Measurements from ENCODE around the gene CADPS2.

CADPS2 gene

DNA sequence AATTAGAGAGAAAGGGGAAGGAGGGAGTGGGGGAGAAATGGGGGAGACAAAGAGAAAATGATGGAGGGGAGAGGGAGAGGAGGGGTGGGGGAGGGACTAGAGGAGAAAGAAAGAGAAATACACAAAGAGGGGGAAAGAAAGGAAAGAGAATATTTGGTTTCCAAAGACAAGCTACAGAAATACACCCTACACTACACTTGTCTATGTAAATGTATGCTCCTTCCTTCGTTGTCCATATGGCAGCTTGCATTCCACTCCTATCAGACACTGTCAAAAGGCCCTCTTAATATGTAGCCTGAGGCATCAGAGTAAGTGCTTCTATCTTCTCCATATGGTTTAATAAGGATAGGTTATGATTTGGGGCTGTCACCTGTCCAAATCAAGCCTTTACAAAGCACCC is 488.9 kb downstream of the CADPS2 start:
- Histone ChIP-seq H3K27me3 (ENCODE audit: control insufficient read depth, insufficient read depth, low read length) (no peaks in the 10 kb centered on the region), H3K4me1 (ENCODE audit: control insufficient read depth, insufficient read depth, low read length) (peaks cover 15% of the 10 kb centered on the region), H3K9ac (ENCODE audit: low read depth, low read length) (no peak overlapping the region), H3K9me3 (ENCODE audit: control insufficient read depth, insufficient read depth, low read length) (no peaks in the 10 kb centered on the region), H3K27ac (ENCODE audit: low read depth, low read length) (no peak overlapping the region), H3K36me3 (ENCODE audit: control insufficient read depth, insufficient read depth, low read length) (no peaks in the 10 kb centered on the region), H3K4me3 (ENCODE audit: low read depth, low read length) (no peak overlapping the region)

GRCh38 chr7:122394512-122394911 is 491.7 kb downstream of the CADPS2 start:
- Histone ChIP-seq H3K36me3 (ENCODE audit: control insufficient read depth, insufficient read depth, low read length) (no peaks in the 10 kb centered on the region), H3K4me1 (ENCODE audit: control insufficient read depth, insufficient read depth, low read length) (peaks cover 9% of the 10 kb centered on the region), H3K27me3 (ENCODE audit: control insufficient read depth, insufficient read depth, low read length) (no peaks in the 10 kb centered on the region), H3K27ac (ENCODE audit: low read depth, low read length) (no peak overlapping the region), H3K9me3 (ENCODE audit: control insufficient read depth, insufficient read depth, low read length) (no peaks in the 10 kb centered on the region), H3K9ac (ENCODE audit: low read depth, low read length) (no peak overlapping the region), H3K4me3 (ENCODE audit: low read depth, low read length) (no peak overlapping the region)

GRCh38 chr7:122384528-122384927 is 501.7 kb downstream of the CADPS2 start:
- no peaks in the 10 kb centered on the region for H3K36me3 ChIP-seq (ENCODE audit: control insufficient read depth, insufficient read depth, low read length)
- no peaks in the 10 kb centered on the region for H3K27me3 ChIP-seq (ENCODE audit: control insufficient read depth, insufficient read depth, low read length)
- H3K4me3 ChIP-seq (ENCODE audit: low read depth, low read length): no peak overlapping the region

DNA sequence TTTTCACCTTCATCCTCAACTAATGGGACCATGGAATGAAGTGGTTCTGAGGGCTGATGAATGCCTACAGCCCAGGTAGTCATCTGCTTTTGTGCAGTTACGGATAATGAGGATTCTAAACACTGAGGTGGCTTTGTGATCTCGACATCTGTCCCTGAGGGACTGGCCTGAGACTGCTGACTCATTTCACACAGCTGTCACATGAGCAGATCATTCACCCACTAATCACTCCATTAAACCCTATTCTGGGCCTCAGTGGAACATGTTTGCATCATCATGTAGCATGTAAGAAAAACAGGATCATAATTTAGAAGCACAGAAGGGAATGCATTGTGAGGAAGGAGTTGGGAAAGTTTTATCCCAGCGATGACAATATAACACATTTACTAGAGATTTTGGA is 502.3 kb downstream of the CADPS2 start:
- Histone ChIP-seq H3K9me3 (ENCODE audit: control insufficient read depth, insufficient read depth, low read length) (no peaks in the 10 kb centered on the region), H3K36me3 (ENCODE audit: control insufficient read depth, insufficient read depth, low read length) (no peaks in the 10 kb centered on the region), H3K4me1 (ENCODE audit: control insufficient read depth, insufficient read depth, low read length) (peaks cover 18% of the 10 kb centered on the region), H3K4me3 (ENCODE audit: low read depth, low read length) (no peak overlapping the region), H3K27ac (ENCODE audit: low read depth, low read length) (no peak overlapping the region), H3K9ac (ENCODE audit: low read depth, low read length) (no peak overlapping the region), H3K27me3 (ENCODE audit: control insufficient read depth, insufficient read depth, low read length) (no peaks in the 10 kb centered on the region)

More at GRCh38 chr7:122384528-122384927, 501.7 kb downstream of the CADPS2 start:
- Histone ChIP-seq H3K27ac (ENCODE audit: low read depth, low read length) (no peak overlapping the region), H3K4me1 (ENCODE audit: control insufficient read depth, insufficient read depth, low read length) (peaks cover 12% of the 10 kb centered on the region), H3K9me3 (ENCODE audit: control insufficient read depth, insufficient read depth, low read length) (no peaks in the 10 kb centered on the region), H3K9ac (ENCODE audit: low read depth, low read length) (no peak overlapping the region)

DNA sequence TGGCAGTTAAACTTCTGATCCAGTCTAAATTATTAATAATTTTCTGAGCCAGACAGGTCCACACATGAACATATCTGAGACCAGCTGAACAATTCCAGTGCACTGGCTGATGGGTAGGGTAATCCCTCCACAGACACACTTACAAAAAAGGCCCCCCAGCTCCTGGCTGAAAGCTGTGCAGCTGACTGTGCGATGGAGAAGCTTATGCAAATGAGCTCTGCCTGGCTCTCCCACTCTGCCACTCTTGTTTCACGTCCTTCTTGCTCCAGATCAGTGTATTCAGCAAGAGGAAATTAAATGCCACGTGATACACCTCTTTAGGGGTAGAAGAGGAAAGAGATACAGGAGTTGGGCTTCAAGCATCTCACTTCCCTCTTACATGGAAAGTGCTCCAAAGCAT is 505.3 kb downstream of the CADPS2 start:
- Histone ChIP-seq H3K27ac (ENCODE audit: low read depth, low read length) (no peak overlapping the region), H3K9me3 (ENCODE audit: control insufficient read depth, insufficient read depth, low read length) (no peaks in the 10 kb centered on the region), H3K27me3 (ENCODE audit: control insufficient read depth, insufficient read depth, low read length) (no peaks in the 10 kb centered on the region), H3K36me3 (ENCODE audit: control insufficient read depth, insufficient read depth, low read length) (no peaks in the 10 kb centered on the region), H3K9ac (ENCODE audit: low read depth, low read length) (no peak overlapping the region), H3K4me1 (ENCODE audit: control insufficient read depth, insufficient read depth, low read length) (peaks cover 25% of the 10 kb centered on the region), H3K4me3 (ENCODE audit: low read depth, low read length) (no peak overlapping the region)

DNA sequence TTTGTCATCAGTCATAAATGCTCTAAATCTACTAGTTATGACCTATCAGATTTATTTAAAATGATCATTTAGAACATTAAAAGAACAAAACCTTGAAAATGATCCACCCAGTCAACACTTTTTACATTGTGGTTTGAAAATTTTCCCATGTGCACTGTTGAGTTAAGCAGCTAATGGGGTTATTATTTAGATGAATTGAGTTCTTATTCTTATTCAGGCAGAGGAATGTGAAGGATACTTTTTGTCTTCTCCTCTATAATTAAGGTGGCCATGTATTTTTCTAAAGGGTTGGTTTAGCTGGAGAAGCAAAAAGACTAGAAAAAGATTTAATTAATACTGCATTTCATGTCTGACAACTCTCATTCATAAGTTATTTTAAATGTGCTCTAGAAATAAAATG is 506.8 kb downstream of the CADPS2 start:
- H3K4me1 ChIP-seq (ENCODE audit: control insufficient read depth, insufficient read depth, low read length): peaks cover 25% of the 10 kb centered on the region
- H3K36me3 ChIP-seq (ENCODE audit: control insufficient read depth, insufficient read depth, low read length): no peaks in the 10 kb centered on the region
- H3K9me3 ChIP-seq (ENCODE audit: control insufficient read depth, insufficient read depth, low read length): no peaks in the 10 kb centered on the region
- no peak overlapping the region for H3K27ac ChIP-seq (ENCODE audit: low read depth, low read length)
- H3K4me3 ChIP-seq (ENCODE audit: low read depth, low read length): no peak overlapping the region
- H3K27me3 ChIP-seq (ENCODE audit: control insufficient read depth, insufficient read depth, low read length): no peaks in the 10 kb centered on the region
- no peak overlapping the region for H3K9ac ChIP-seq (ENCODE audit: low read depth, low read length)

DNA sequence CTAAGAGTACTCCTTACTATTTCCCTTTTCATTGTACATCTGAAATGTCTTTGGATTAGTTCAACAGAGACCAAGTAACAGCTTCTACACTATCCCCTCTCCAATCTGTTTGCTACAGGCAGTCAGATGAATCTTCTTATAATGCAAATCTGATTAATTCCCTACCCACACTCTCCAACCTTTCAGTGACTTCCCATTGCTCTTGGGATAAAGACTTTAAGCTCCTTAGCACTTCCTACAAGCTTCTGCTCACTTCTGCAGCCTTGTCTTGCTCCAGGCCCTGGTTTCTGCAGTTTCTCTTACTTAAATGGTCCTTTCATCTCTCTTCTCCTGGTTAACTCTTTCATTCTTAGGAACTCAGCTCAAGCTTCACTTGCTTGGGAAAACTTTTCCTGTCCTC is 516.5 kb downstream of the CADPS2 start:
- Histone ChIP-seq H3K27me3 (ENCODE audit: control insufficient read depth, insufficient read depth, low read length) (no peaks in the 10 kb centered on the region), H3K9me3 (ENCODE audit: control insufficient read depth, insufficient read depth, low read length) (no peaks in the 10 kb centered on the region), H3K4me3 (ENCODE audit: low read depth, low read length) (no peak overlapping the region), H3K4me1 (ENCODE audit: control insufficient read depth, insufficient read depth, low read length) (peaks cover 20% of the 10 kb centered on the region), H3K36me3 (ENCODE audit: control insufficient read depth, insufficient read depth, low read length) (no peaks in the 10 kb centered on the region), H3K27ac (ENCODE audit: low read depth, low read length) (no peak overlapping the region), H3K9ac (ENCODE audit: low read depth, low read length) (no peak overlapping the region)

DNA sequence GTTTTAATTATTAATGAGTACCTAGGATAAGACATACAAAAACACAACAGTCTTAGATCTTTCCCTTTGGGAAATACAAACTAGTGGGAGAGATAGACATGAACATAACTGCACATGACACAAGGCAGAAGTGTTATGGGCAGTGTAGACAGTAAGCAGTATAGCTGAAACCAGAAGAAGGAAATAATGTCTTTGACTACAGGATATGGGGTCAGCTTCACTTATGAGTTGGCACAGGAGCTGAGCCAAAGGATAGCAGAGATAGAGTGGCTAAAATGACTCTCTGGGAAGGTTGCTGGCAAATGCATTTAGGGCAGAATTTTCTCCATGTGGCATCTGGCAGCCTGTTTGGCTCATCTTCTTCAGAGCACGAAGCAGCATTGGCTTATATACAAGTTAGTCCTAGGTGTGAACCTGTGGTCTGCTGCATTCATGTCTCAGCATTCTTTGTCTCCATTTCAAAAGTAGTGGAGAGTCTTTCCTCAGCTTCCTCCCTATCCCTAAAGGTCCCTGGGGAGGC is 521.4 kb downstream of the CADPS2 start:
- H3K4me3 ChIP-seq (ENCODE audit: low read depth, low read length): no peak overlapping the region
- H3K9ac ChIP-seq (ENCODE audit: low read depth, low read length): no peak overlapping the region
- peaks cover 26% of the 10 kb centered on the region for H3K4me1 ChIP-seq (ENCODE audit: control insufficient read depth, insufficient read depth, low read length)
- no peaks in the 10 kb centered on the region for H3K36me3 ChIP-seq (ENCODE audit: control insufficient read depth, insufficient read depth, low read length)
- no peak overlapping the region for H3K27ac ChIP-seq (ENCODE audit: low read depth, low read length)
- no peaks in the 10 kb centered on the region for H3K9me3 ChIP-seq (ENCODE audit: control insufficient read depth, insufficient read depth, low read length)
- H3K27me3 ChIP-seq (ENCODE audit: control insufficient read depth, insufficient read depth, low read length): no peaks in the 10 kb centered on the region

DNA sequence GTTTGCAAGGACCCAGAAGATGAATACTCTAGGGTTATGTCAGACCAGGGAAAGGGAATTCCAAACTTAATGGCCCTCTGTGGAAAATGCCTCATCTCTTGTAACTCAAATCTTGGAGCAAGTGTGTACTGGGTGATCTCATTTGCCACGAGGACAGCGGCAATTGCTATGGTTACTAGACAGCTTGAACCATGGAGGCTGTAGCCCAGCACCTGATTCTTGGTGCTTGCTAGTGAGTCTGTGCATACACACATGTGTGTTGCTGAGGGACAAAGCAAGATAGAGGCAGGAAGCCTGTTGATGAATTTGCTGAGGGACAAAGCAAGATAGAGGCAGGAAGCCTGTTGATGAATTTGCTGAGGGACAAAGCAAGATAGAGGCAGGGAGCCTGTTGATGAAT is 523.1 kb downstream of the CADPS2 start:
- no peak overlapping the region for H3K4me3 ChIP-seq (ENCODE audit: low read depth, low read length)

GRCh38 chr7:122362473-122362872 is 523.8 kb downstream of the CADPS2 start:
- Histone ChIP-seq H3K9me3 (ENCODE audit: control insufficient read depth, insufficient read depth, low read length) (peaks cover 6% of the 10 kb centered on the region), H3K4me1 (ENCODE audit: control insufficient read depth, insufficient read depth, low read length) (peaks cover 21% of the 10 kb centered on the region), H3K36me3 (ENCODE audit: control insufficient read depth, insufficient read depth, low read length) (no peaks in the 10 kb centered on the region), H3K27me3 (ENCODE audit: control insufficient read depth, insufficient read depth, low read length) (no peaks in the 10 kb centered on the region), H3K9ac (ENCODE audit: low read depth, low read length) (no peak overlapping the region), H3K4me3 (ENCODE audit: low read depth, low read length) (no peak overlapping the region), H3K27ac (ENCODE audit: low read depth, low read length) (no peak overlapping the region)

More for the DNA sequence above, 523.1 kb downstream of the CADPS2 start:
- Histone ChIP-seq H3K9ac (ENCODE audit: low read depth, low read length) (no peak overlapping the region), H3K27me3 (ENCODE audit: control insufficient read depth, insufficient read depth, low read length) (no peaks in the 10 kb centered on the region), H3K36me3 (ENCODE audit: control insufficient read depth, insufficient read depth, low read length) (no peaks in the 10 kb centered on the region), H3K27ac (ENCODE audit: low read depth, low read length) (no peak overlapping the region), H3K9me3 (ENCODE audit: control insufficient read depth, insufficient read depth, low read length) (peaks cover under 1% of the 10 kb centered on the region; the same call in 1 of the 2 replicates), H3K4me1 (ENCODE audit: control insufficient read depth, insufficient read depth, low read length) (peaks cover 21% of the 10 kb centered on the region)

GRCh38 chr7:122354656-122355055 is 531.6 kb downstream of the CADPS2 start:
- Histone ChIP-seq H3K9me3 (ENCODE audit: control insufficient read depth, insufficient read depth, low read length) (peaks cover 6% of the 10 kb centered on the region), H3K27ac (ENCODE audit: low read depth, low read length) (no peak overlapping the region), H3K36me3 (ENCODE audit: control insufficient read depth, insufficient read depth, low read length) (no peaks in the 10 kb centered on the region)

DNA sequence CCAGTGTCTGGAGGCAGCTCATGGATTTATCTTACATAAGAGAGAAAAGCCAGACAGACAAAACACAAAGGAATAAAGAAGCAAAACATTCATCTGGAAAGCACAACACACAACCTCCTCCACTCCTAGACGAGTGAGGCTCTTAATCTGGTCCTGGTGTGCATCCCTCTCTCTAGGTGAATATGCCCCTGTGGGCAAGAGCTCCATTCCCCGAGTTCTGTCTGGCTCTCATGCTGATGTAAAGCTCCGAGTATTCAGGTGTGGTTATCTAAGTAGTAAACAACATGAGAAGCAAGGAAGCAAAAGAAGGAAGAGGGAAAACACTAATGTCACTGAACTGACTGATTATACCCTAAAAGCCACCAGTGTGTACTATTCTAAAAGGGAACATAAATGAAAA is 533.8 kb downstream of the CADPS2 start:
- H3K9ac ChIP-seq (ENCODE audit: low read depth, low read length): no peak overlapping the region
- H3K9me3 ChIP-seq (ENCODE audit: control insufficient read depth, insufficient read depth, low read length): no peaks in the 10 kb centered on the region

More at GRCh38 chr7:122354656-122355055, 531.6 kb downstream of the CADPS2 start:
- Histone ChIP-seq H3K9ac (ENCODE audit: low read depth, low read length) (no peak overlapping the region), H3K27me3 (ENCODE audit: control insufficient read depth, insufficient read depth, low read length) (no peaks in the 10 kb centered on the region), H3K4me3 (ENCODE audit: low read depth, low read length) (no peak overlapping the region), H3K4me1 (ENCODE audit: control insufficient read depth, insufficient read depth, low read length) (peaks cover 17% of the 10 kb centered on the region)

More for the DNA sequence above, 533.8 kb downstream of the CADPS2 start:
- no peaks in the 10 kb centered on the region for H3K27me3 ChIP-seq (ENCODE audit: control insufficient read depth, insufficient read depth, low read length)
- no peak overlapping the region for H3K4me3 ChIP-seq (ENCODE audit: low read depth, low read length)
- H3K36me3 ChIP-seq (ENCODE audit: control insufficient read depth, insufficient read depth, low read length): no peaks in the 10 kb centered on the region
- peaks cover 23% of the 10 kb centered on the region for H3K4me1 ChIP-seq (ENCODE audit: control insufficient read depth, insufficient read depth, low read length)
- no peak overlapping the region for H3K27ac ChIP-seq (ENCODE audit: low read depth, low read length)

Data from HUES48 (cell line).